ENCODE results near the gene ATP6V0E1.
"Not testable (repeated sequence)": the region's sequence is repeated elsewhere in the genome, so short reads cannot be mapped to it uniquely, and the experiment has no call there.

ATP6V0E1 gene

GRCh38 chr5:173041881-173042762, 58.6 kb downstream of the ATP6V0E1 start:
- DNase-seq (ENCODE audit: low spot score), result no peak
- TF ChIP-seq CTCF (conservative IDR thresholded peaks at IDR 0.05; ENCODE audit: low read depth), result no peak
- no peak overlapping the region for H3K27ac ChIP-seq
- ChIA-PET CTCF (interaction anchor here (0.7 kb wide), 1 partner anchor 637 kb away, joined by 3 read pairs; no protein-coding TSS in a partner anchor), POLR2A (ENCODE audit: low non-redundant PET) (no interaction called here)

GRCh38 chr5:173042763-173043107, 59.2 kb downstream of the ATP6V0E1 start:
- no peak for TF ChIP-seq CTCF (conservative IDR thresholded peaks at IDR 0.05; ENCODE audit: low read depth)
- no peak overlapping the region for H3K27ac ChIP-seq
- ChIA-PET POLR2A (ENCODE audit: low non-redundant PET) (no interaction called here), CTCF (interaction anchor here (0.6 to 0.7 kb wide), 2 partner anchors 638 to 1270 kb away, joined by 3 to 6 read pairs; no protein-coding TSS in a partner anchor)
- no peak for DNase-seq (ENCODE audit: low spot score)

GRCh38 chr5:173045474-173045873, 61.9 kb downstream of the ATP6V0E1 start:
- ChIA-PET POLR2A (ENCODE audit: low non-redundant PET) (no interaction called here), CTCF (no interaction called here)

GRCh38 chr5:173047096-173047837, 63.7 kb downstream of the ATP6V0E1 start:
- CTCF ChIA-PET; DNase-seq (ENCODE audit: low spot score); H3K27ac ChIP-seq: not testable (repeated sequence)
- POLR2A ChIA-PET (ENCODE audit: low non-redundant PET), result interaction anchor here (0.5 kb wide), 1 partner anchor 281 kb away, joined by 3 read pairs; the partner anchor contains the start of gene STC2

More at GRCh38 chr5:173045474-173045873, 61.9 kb downstream of the ATP6V0E1 start:
- DNase-seq (ENCODE audit: low spot score), result no peak
- H3K27ac ChIP-seq, result no peak overlapping the region
- no peak for TF ChIP-seq CTCF (conservative IDR thresholded peaks at IDR 0.05; ENCODE audit: low read depth)

GRCh38 chr5:173047838-173048105, 64.2 kb downstream of the ATP6V0E1 start:
- DNase-seq (ENCODE audit: low spot score), result no peak
- ChIA-PET CTCF (no interaction called here), POLR2A (ENCODE audit: low non-redundant PET) (no interaction called here)
- H3K27ac ChIP-seq, result no peak overlapping the region
- no peak for TF ChIP-seq CTCF (conservative IDR thresholded peaks at IDR 0.05; ENCODE audit: low read depth)

GRCh38 chr5:173050791-173051190, 67.2 kb downstream of the ATP6V0E1 start:
- no peak overlapping the region for H3K27ac ChIP-seq
- ChIA-PET POLR2A (ENCODE audit: low non-redundant PET) (no interaction called here), CTCF (no interaction called here)
- no peak for DNase-seq (ENCODE audit: low spot score)
- TF ChIP-seq CTCF (conservative IDR thresholded peaks at IDR 0.05; ENCODE audit: low read depth), result no peak

- no peak overlapping the region for H3K27ac ChIP-seq
- ChIA-PET CTCF (no interaction called here), POLR2A (ENCODE audit: low non-redundant PET) (no interaction called here)
- no peak for DNase-seq (ENCODE audit: low spot score)
- TF ChIP-seq CTCF (conservative IDR thresholded peaks at IDR 0.05; ENCODE audit: low read depth), result no peak
These were observed 68.2 kb downstream of the ATP6V0E1 start for GRCh38 chr5:173051746-173052145.

Data from RWPE1 (cell line).